DND-41 (cell line): ENCODE results near the gene NPIPA1.

Source experiments
- EZH2 ChIP-seq: IDR thresholded peaks from 3 replicates; pipeline ENCODE4 v1.6.1; 2012; ENCODE audit warnings: borderline replicate concordance, low read depth, mild to moderate bottlenecking, moderate library complexity, low read length, inconsistent platforms; ENCODE audit not compliant: severe bottlenecking
- TF ChIP-seq, protein P1 (sequence below): IDR thresholded peaks from 2 replicates; pipeline ENCODE4 v1.5.1; 2012; ENCODE audit warnings: borderline replicate concordance, low read length, moderate library complexity, mild to moderate bottlenecking; ENCODE audit not compliant: poor library complexity, severe bottlenecking; ENCODE audit errors: extremely low read depth

DNA sequence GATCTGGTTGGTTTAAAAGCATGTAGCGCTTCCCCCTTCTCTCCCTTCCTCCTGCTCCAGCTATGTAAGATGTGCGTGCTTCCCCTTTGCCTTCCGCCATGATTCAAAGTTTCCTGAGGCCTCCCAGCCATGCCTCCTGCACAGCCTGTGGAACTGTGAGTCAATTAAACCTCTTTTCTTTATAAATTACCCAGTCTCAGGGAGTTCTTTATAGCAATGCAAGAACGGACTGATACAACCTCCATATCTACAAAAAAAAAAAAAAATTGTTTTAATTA is 21.0 kb downstream of the NPIPA1 start:
- TF ChIP-seq, protein P1, sequence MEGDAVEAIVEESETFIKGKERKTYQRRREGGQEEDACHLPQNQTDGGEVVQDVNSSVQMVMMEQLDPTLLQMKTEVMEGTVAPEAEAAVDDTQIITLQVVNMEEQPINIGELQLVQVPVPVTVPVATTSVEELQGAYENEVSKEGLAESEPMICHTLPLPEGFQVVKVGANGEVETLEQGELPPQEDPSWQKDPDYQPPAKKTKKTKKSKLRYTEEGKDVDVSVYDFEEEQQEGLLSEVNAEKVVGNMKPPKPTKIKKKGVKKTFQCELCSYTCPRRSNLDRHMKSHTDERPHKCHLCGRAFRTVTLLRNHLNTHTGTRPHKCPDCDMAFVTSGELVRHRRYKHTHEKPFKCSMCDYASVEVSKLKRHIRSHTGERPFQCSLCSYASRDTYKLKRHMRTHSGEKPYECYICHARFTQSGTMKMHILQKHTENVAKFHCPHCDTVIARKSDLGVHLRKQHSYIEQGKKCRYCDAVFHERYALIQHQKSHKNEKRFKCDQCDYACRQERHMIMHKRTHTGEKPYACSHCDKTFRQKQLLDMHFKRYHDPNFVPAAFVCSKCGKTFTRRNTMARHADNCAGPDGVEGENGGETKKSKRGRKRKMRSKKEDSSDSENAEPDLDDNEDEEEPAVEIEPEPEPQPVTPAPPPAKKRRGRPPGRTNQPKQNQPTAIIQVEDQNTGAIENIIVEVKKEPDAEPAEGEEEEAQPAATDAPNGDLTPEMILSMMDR, result no peak
- no peak for TF ChIP-seq EZH2
